CD14-positive monocyte (primary cell): ENCODE data around the gene IRF4. TPM values are rescaled to one million over a fixed set of nuclear protein-coding genes. Genes with fewer than 3 reads are reported as not detected.

Experiments
- DNase-seq, 3 donors: peaks; one replicate each; pipeline ENCODE4 v3.0.0-alpha.2; 2011 to 2022
- H2AFZ ChIP-seq: 2 replicates; pipeline ENCODE4 v1.6.0; 2012; ENCODE audit warnings: mild to moderate bottlenecking, low read depth, low read length, inconsistent platforms; ENCODE audit not compliant: insufficient read depth, poor library complexity, severe bottlenecking
- H3K27ac ChIP-seq, 2 donors: 1 replicate in 1 of 2; 2 replicates in 1 of 2; pipeline ENCODE4 v1.5.1; 2012 to 2013; ENCODE audit warnings: low read length in 2 of 2, control low read depth in 1 of 2, inconsistent platforms in 1 of 2, low read depth in 1 of 2, mild to moderate bottlenecking in 1 of 2
- H3K27me3 ChIP-seq, 2 donors: one replicate each; pipeline versions ENCODE4 v1.6.0 to v1.6.1; 2011 to 2013; ENCODE audit warnings: low read length in 2 of 2; ENCODE audit not compliant: control insufficient read depth in 2 of 2, insufficient read depth in 2 of 2
- H3K36me3 ChIP-seq, 2 donors: replicated peaks in 1 of 2; 1 replicate in 1 of 2; 2 replicates in 1 of 2; pipeline versions ENCODE4 v1.5.1 to v1.6.1; 2012 to 2013; ENCODE audit warnings: low read length in 2 of 2, control low read depth in 1 of 2, inconsistent platforms in 1 of 2, mild to moderate bottlenecking in 1 of 2; ENCODE audit not compliant: insufficient read depth in 2 of 2, control insufficient read depth in 1 of 2
- H3K4me1 ChIP-seq, 2 donors: 1 replicate in 1 of 2; 2 replicates in 1 of 2; pipeline versions ENCODE4 v1.5.1 to v1.6.1; 2012 to 2013; ENCODE audit warnings: low read length in 2 of 2, control low read depth in 1 of 2, inconsistent platforms in 1 of 2, mild to moderate bottlenecking in 1 of 2, moderate library complexity in 1 of 2; ENCODE audit not compliant: insufficient read depth in 2 of 2, control insufficient read depth in 1 of 2
- H3K4me2 ChIP-seq: replicated peaks from 2 replicates; pipeline ENCODE3; 2012; ENCODE audit warnings: low read length, moderate library complexity, mild to moderate bottlenecking; ENCODE audit not compliant: poor library complexity, severe bottlenecking; ENCODE audit errors: extremely low read depth
- H3K4me3 ChIP-seq, 3 experiments: fragments of 200-600 bp in 1 of 3; sonication (generic) in 1 of 3; replicated peaks in 1 of 3; 1 replicate in 2 of 3; 2 replicates in 1 of 3; pipeline ENCODE4 v1.5.1; 2011 to 2013; ENCODE audit warnings: low read length in 3 of 3, mild to moderate bottlenecking in 3 of 3, control low read depth in 2 of 3, low read depth in 2 of 3, inconsistent platforms in 1 of 3, moderate library complexity in 1 of 3
- H3K79me2 ChIP-seq: 2 replicates; pipeline ENCODE4 v1.6.0; 2012; ENCODE audit warnings: mild to moderate bottlenecking, control low read depth, inconsistent platforms, low read length, moderate library complexity; ENCODE audit not compliant: insufficient read depth
- H3K9ac ChIP-seq: 2 replicates; pipeline ENCODE4 v1.6.0; 2017; ENCODE audit warnings: low read length, mild to moderate bottlenecking; ENCODE audit not compliant: insufficient read depth, poor library complexity, severe bottlenecking
- H3K9me3 ChIP-seq, 2 donors: replicated peaks in 1 of 2; 1 replicate in 1 of 2; 2 replicates in 1 of 2; pipeline versions ENCODE4 v1.5.1 to v1.6.1; 2012 to 2013; ENCODE audit warnings: low read length in 2 of 2, control low read depth in 1 of 2; ENCODE audit not compliant: control insufficient read depth in 1 of 2, insufficient read depth in 1 of 2
- H4K20me1 ChIP-seq: 2 replicates; pipeline ENCODE4 v1.6.0; 2012; ENCODE audit warnings: mild to moderate bottlenecking, low read length, control low read depth, moderate library complexity; ENCODE audit not compliant: insufficient read depth
- H3K27ac Mint-ChIP-seq, 7 donors: one replicate each; pipeline ENCODE4 v1.8.0; 2020; ENCODE audit warnings: mild to moderate bottlenecking in 7 of 7, mixed read lengths in 7 of 7, moderate library complexity in 6 of 7, inconsistent platforms in 2 of 7
- H3K27me3 Mint-ChIP-seq, 3 donors: one replicate each; pipeline ENCODE4 v1.8.0; 2021 to 2022; ENCODE audit warnings: low read depth in 3 of 3, mild to moderate bottlenecking in 3 of 3, mixed read lengths in 3 of 3, moderate library complexity in 3 of 3, inconsistent platforms in 1 of 3
- H3K36me3 Mint-ChIP-seq, 2 donors: one replicate each; pipeline ENCODE4 v1.8.0; 2020; ENCODE audit warnings: mixed read lengths in 2 of 2, inconsistent platforms in 1 of 2, mild to moderate bottlenecking in 1 of 2
- H3K4me1 Mint-ChIP-seq: one replicate; pipeline ENCODE4 v1.8.0; 2020; ENCODE audit warnings: mild to moderate bottlenecking, mixed read lengths
- H3K4me3 Mint-ChIP-seq, 2 donors: one replicate each; pipeline ENCODE4 v1.8.0; 2020; ENCODE audit warnings: mild to moderate bottlenecking in 2 of 2, mixed read lengths in 2 of 2, moderate library complexity in 1 of 2
- H3K9me3 Mint-ChIP-seq, 7 donors: one replicate each; pipeline ENCODE4 v1.8.0; 2020 to 2022; ENCODE audit warnings: mixed read lengths in 7 of 7, mild to moderate bottlenecking in 6 of 7, moderate library complexity in 6 of 7, inconsistent platforms in 2 of 7
- WGBS: methylation state at CpG from one replicate; pipeline ENCODE4 v1.1.5; 2013; ENCODE audit warnings: missing lambda C conversion rate; ENCODE audit not compliant: insufficient coverage; 5-methylcytosine and 5-hydroxymethylcytosine counted together
- intact Hi-C, 2 donors: fragments of 100-400 bp; cut with micrococcal nuclease; formaldehyde crosslinking; loops; one replicate each; pipeline versions ENCODE4 v1.15.0 to v1.15.1; 2023
- polyA plus RNA-seq, 3 donors: library from polyadenylated mRNA; depleted of rRNA in 1 of 3; unstranded in 2 of 3; stranded (reverse) in 1 of 3; fragments of 300-500 nt in 2 of 3; fragments of >200 nt in 1 of 3; fragmentation: Illumina TruSeq in 2 of 3; gene quantifications; 1 replicate in 2 of 3; 2 replicates in 1 of 3; pipeline ENCODE4 v1.2.3, GENCODE V29; 2012 to 2021
- TF ChIP-seq, protein P1 (sequence below): fragments of 200-600 bp; IDR thresholded peaks from one replicate; pipeline ENCODE4 v1.8.0; 2022; ENCODE audit warnings: antibody characterized with exemption, mild to moderate bottlenecking

IRF4 gene
- polyA plus RNA-seq, 3 donors, result 3.0 to 13.6 (median 6.4) TPM

GRCh38 chr6:353642-354614 is 37.6 kb upstream of the IRF4 start:
- H2AFZ ChIP-seq, result no peak overlapping the region
- no peak for DNase-seq
- peaks cover 0 to 29% (median 4%) of the 10 kb centered on the region in 7 donors for H3K9me3 Mint-ChIP-seq
- H3K79me2 ChIP-seq, result no peaks in the 10 kb centered on the region
- intact Hi-C loops, result no loop called here
- no peak overlapping the region for H3K4me3 Mint-ChIP-seq
- H3K4me2 ChIP-seq, result no peak overlapping the region
- H3K36me3 ChIP-seq, result peaks cover 29 to 44% of the 10 kb centered on the region in 2 donors
- 88% methylated on average over 18 of the region's 18 CpGs for WGBS
- no peaks in the 10 kb centered on the region for H3K27me3 ChIP-seq
- peaks cover 32% of the 10 kb centered on the region in 2 donors for H3K4me1 ChIP-seq
- H3K4me1 Mint-ChIP-seq, result peaks cover 25% of the 10 kb centered on the region
- H3K27ac ChIP-seq, result no peak overlapping the region
- no peaks in the 10 kb centered on the region for H4K20me1 ChIP-seq
- H3K4me3 ChIP-seq, result no peak overlapping the region
- peak overlapping the region in 2 of 7 donors; percentile 9 to 62 for H3K27ac Mint-ChIP-seq
- H3K36me3 Mint-ChIP-seq, result peaks cover 38 to 57% of the 10 kb centered on the region in 2 donors
- H3K9me3 ChIP-seq, result no peaks in the 10 kb centered on the region
- TF ChIP-seq, protein P1, sequence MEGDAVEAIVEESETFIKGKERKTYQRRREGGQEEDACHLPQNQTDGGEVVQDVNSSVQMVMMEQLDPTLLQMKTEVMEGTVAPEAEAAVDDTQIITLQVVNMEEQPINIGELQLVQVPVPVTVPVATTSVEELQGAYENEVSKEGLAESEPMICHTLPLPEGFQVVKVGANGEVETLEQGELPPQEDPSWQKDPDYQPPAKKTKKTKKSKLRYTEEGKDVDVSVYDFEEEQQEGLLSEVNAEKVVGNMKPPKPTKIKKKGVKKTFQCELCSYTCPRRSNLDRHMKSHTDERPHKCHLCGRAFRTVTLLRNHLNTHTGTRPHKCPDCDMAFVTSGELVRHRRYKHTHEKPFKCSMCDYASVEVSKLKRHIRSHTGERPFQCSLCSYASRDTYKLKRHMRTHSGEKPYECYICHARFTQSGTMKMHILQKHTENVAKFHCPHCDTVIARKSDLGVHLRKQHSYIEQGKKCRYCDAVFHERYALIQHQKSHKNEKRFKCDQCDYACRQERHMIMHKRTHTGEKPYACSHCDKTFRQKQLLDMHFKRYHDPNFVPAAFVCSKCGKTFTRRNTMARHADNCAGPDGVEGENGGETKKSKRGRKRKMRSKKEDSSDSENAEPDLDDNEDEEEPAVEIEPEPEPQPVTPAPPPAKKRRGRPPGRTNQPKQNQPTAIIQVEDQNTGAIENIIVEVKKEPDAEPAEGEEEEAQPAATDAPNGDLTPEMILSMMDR, result no peak
- H3K9ac ChIP-seq, result no peak overlapping the region
- peaks cover 2 to 3% (median 2%) of the 10 kb centered on the region in 3 donors for H3K27me3 Mint-ChIP-seq

DNA sequence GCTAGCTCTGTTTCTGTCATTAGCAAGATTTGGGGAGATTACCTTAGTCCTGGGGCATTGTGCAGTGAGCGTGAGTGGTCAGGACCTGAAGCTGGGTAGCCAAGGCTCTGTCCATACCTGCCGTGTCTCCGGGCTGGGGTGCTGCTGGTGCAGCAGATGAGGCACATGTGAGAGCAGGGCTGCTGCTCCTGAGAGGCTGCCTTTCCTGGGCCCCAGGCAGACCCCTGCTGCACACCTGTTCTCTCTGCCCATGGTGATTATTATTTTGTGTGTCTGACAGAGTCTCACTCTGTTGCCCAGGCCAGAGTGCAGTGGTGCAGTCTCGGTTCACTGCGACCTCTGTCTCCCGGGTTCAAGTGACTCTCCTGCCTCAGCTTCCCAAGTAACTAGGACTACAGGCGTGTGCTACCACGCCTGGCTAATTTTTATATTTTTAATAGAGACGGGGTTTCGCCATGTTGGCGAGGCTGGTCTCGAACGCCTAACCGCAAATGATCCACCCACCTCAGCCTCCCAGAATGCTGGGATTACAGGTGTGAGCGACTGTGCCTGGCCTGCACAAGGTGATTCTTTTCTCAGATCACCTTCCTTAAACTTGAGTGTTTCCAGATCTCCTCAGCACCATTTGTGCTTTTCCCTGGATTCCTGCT is 36.8 kb upstream of the IRF4 start:
- intact Hi-C loops, result no loop called here
- Histone ChIP-seq H3K4me2 (no peak overlapping the region), H3K27me3 (no peaks in the 10 kb centered on the region), H3K9me3 (no peaks in the 10 kb centered on the region), H2AFZ (no peak overlapping the region), H3K4me3 (no peak overlapping the region), H3K9ac (no peak overlapping the region), H3K4me1 (peaks cover 31 to 33% of the 10 kb centered on the region in 2 donors), H3K36me3 (peaks cover 21 to 36% of the 10 kb centered on the region in 2 donors), H3K27ac (no peak overlapping the region), H3K79me2 (no peaks in the 10 kb centered on the region), H4K20me1 (no peaks in the 10 kb centered on the region)
- H3K27ac Mint-ChIP-seq, result peak overlapping the region in 2 of 7 donors; percentile 15 to 73
- peaks cover 2 to 6% (median 2%) of the 10 kb centered on the region in 3 donors for H3K27me3 Mint-ChIP-seq
- H3K4me3 Mint-ChIP-seq, result no peak overlapping the region
- H3K9me3 Mint-ChIP-seq, result peaks cover 0 to 22% (median 5%) of the 10 kb centered on the region in 7 donors
- no peak for DNase-seq
- H3K36me3 Mint-ChIP-seq, result peaks cover 30 to 49% of the 10 kb centered on the region in 2 donors
- peaks cover 25% of the 10 kb centered on the region for H3K4me1 Mint-ChIP-seq
- WGBS, result 96% methylated on average over 13 of the region's 15 CpGs
- TF ChIP-seq, protein P1, result no peak
